ENCODE data around the gene RLIM. TPM values are rescaled to one million over a fixed set of nuclear protein-coding genes. Genes with fewer than 3 reads are reported as not detected.
A peak's percentile ranks its signal among the peaks of the same experiment; 100 is the strongest.

The RLIM gene
- polyA plus RNA-seq, 1 donor (not counting 4 experiments of a cell fraction or from before 2014, with no cell fraction given) = 23.8 TPM

GRCh38 chrX:74550295-74550802, 64.1 kb downstream of the RLIM start:
- Histone ChIP-seq H3K4me1 (ENCODE audit: control insufficient read depth, extremely low read depth, insufficient read depth, low read length) (no peaks in the 10 kb centered on the region), H4K20me1 (ENCODE audit: control insufficient read depth, extremely low read depth, insufficient read depth, low read length) (no peaks in the 10 kb centered on the region), H3K9me3 (ENCODE audit: control insufficient read depth, low read depth, low read length) (peaks cover 9% of the 10 kb centered on the region), H3K4me3 (ENCODE audit: control insufficient read depth in 2 of 3, extremely low read depth in 1 of 3, insufficient read depth in 2 of 3, low read depth in 1 of 3, low read length in 3 of 3) (no peak overlapping the region), H3K9ac (ENCODE audit: control insufficient read depth, extremely low read depth, insufficient read depth, low read length) (no peak overlapping the region), H3K27me3 (ENCODE audit: control insufficient read depth, extremely low read depth, insufficient read depth, low read length) (no peaks in the 10 kb centered on the region), H3K9me1 (ENCODE audit: control insufficient read depth, extremely low read depth, insufficient read depth, low read length) (no peaks in the 10 kb centered on the region), H3K36me3 (ENCODE audit: control insufficient read depth in 2 of 2, extremely low read depth in 1 of 2, insufficient read depth in 2 of 2, low read length in 2 of 2) (no peaks in the 10 kb centered on the region), H3K27ac (ENCODE audit: control insufficient read depth, insufficient read depth, low read length) (no peak overlapping the region), H2AFZ (ENCODE audit: control insufficient read depth, low read length) (peak overlapping the region; percentile 61), H3K79me2 (ENCODE audit: control insufficient read depth, insufficient read depth, low read length) (no peaks in the 10 kb centered on the region), H3K4me2 (ENCODE audit: control insufficient read depth, extremely low read depth, insufficient read depth, low read depth, low read length) (peak overlapping the region; percentile 51)
- FAIRE-seq (no peak), DNase-seq (ENCODE audit: low read depth, low spot score) (no peak)
- dilution Hi-C loops (cut with MboI; ENCODE audit: extremely low pct_ligation_motif_present, low sequenced_read_pairs) = no loop called here
- TF ChIP-seq EZH2 (IDR thresholded peaks at IDR 0.05; ENCODE audit: low read length) (no peak), CTCF (optimal IDR thresholded peaks at IDR 0.05 in 1 of 3, IDR thresholded peaks at IDR 0.05 in 1 of 3, conservative IDR thresholded peaks at IDR 0.05 in 1 of 3; ENCODE audit: extremely low read depth in 1 of 3, insufficient read depth in 2 of 3, low read length in 3 of 3) (peak; percentile 89 to 97 (median 97))

- no peak overlapping the region for H3K4me2 ChIP-seq (ENCODE audit: control insufficient read depth, extremely low read depth, insufficient read depth, low read depth, low read length)
- TF ChIP-seq CTCF (optimal IDR thresholded peaks at IDR 0.05 in 1 of 3, IDR thresholded peaks at IDR 0.05 in 1 of 3, conservative IDR thresholded peaks at IDR 0.05 in 1 of 3; ENCODE audit: extremely low read depth in 1 of 3, insufficient read depth in 2 of 3, low read length in 3 of 3) (no peak), EZH2 (IDR thresholded peaks at IDR 0.05; ENCODE audit: low read length) (no peak)
- H3K27ac ChIP-seq (ENCODE audit: control insufficient read depth, insufficient read depth, low read length) = no peak overlapping the region
- H4K20me1 ChIP-seq (ENCODE audit: control insufficient read depth, extremely low read depth, insufficient read depth, low read length) = no peaks in the 10 kb centered on the region
- no peak overlapping the region for H3K9ac ChIP-seq (ENCODE audit: control insufficient read depth, extremely low read depth, insufficient read depth, low read length)
- DNase-seq (ENCODE audit: low read depth, low spot score) = no peak
- H3K4me1 ChIP-seq (ENCODE audit: control insufficient read depth, extremely low read depth, insufficient read depth, low read length) = no peaks in the 10 kb centered on the region
- peaks cover 9% of the 10 kb centered on the region for H3K9me3 ChIP-seq (ENCODE audit: control insufficient read depth, low read depth, low read length)
- no peak overlapping the region for H3K4me3 ChIP-seq (ENCODE audit: control insufficient read depth in 2 of 3, extremely low read depth in 1 of 3, insufficient read depth in 2 of 3, low read depth in 1 of 3, low read length in 3 of 3)
- H3K36me3 ChIP-seq (ENCODE audit: control insufficient read depth in 2 of 2, extremely low read depth in 1 of 2, insufficient read depth in 2 of 2, low read length in 2 of 2) = no peaks in the 10 kb centered on the region
- no peaks in the 10 kb centered on the region for H3K79me2 ChIP-seq (ENCODE audit: control insufficient read depth, insufficient read depth, low read length)
- FAIRE-seq = no peak
- H3K27me3 ChIP-seq (ENCODE audit: control insufficient read depth, extremely low read depth, insufficient read depth, low read length) = no peaks in the 10 kb centered on the region
- H2AFZ ChIP-seq (ENCODE audit: control insufficient read depth, low read length) = no peak overlapping the region
- dilution Hi-C loops (cut with MboI; ENCODE audit: extremely low pct_ligation_motif_present, low sequenced_read_pairs) = no loop called here
- H3K9me1 ChIP-seq (ENCODE audit: control insufficient read depth, extremely low read depth, insufficient read depth, low read length) = no peaks in the 10 kb centered on the region
Measured at GRCh38 chrX:74546984-74547383, 67.4 kb downstream of the RLIM start.

Data from keratinocyte (primary cell).